ENCODE measurements around the gene LRP4.
"Not testable (repeated sequence)": the region's sequence is repeated elsewhere in the genome, so short reads cannot be mapped to it uniquely, and the experiment has no call there.

Gene LRP4, protein sequence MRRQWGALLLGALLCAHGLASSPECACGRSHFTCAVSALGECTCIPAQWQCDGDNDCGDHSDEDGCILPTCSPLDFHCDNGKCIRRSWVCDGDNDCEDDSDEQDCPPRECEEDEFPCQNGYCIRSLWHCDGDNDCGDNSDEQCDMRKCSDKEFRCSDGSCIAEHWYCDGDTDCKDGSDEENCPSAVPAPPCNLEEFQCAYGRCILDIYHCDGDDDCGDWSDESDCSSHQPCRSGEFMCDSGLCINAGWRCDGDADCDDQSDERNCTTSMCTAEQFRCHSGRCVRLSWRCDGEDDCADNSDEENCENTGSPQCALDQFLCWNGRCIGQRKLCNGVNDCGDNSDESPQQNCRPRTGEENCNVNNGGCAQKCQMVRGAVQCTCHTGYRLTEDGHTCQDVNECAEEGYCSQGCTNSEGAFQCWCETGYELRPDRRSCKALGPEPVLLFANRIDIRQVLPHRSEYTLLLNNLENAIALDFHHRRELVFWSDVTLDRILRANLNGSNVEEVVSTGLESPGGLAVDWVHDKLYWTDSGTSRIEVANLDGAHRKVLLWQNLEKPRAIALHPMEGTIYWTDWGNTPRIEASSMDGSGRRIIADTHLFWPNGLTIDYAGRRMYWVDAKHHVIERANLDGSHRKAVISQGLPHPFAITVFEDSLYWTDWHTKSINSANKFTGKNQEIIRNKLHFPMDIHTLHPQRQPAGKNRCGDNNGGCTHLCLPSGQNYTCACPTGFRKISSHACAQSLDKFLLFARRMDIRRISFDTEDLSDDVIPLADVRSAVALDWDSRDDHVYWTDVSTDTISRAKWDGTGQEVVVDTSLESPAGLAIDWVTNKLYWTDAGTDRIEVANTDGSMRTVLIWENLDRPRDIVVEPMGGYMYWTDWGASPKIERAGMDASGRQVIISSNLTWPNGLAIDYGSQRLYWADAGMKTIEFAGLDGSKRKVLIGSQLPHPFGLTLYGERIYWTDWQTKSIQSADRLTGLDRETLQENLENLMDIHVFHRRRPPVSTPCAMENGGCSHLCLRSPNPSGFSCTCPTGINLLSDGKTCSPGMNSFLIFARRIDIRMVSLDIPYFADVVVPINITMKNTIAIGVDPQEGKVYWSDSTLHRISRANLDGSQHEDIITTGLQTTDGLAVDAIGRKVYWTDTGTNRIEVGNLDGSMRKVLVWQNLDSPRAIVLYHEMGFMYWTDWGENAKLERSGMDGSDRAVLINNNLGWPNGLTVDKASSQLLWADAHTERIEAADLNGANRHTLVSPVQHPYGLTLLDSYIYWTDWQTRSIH (N-terminal part only)

DNA sequence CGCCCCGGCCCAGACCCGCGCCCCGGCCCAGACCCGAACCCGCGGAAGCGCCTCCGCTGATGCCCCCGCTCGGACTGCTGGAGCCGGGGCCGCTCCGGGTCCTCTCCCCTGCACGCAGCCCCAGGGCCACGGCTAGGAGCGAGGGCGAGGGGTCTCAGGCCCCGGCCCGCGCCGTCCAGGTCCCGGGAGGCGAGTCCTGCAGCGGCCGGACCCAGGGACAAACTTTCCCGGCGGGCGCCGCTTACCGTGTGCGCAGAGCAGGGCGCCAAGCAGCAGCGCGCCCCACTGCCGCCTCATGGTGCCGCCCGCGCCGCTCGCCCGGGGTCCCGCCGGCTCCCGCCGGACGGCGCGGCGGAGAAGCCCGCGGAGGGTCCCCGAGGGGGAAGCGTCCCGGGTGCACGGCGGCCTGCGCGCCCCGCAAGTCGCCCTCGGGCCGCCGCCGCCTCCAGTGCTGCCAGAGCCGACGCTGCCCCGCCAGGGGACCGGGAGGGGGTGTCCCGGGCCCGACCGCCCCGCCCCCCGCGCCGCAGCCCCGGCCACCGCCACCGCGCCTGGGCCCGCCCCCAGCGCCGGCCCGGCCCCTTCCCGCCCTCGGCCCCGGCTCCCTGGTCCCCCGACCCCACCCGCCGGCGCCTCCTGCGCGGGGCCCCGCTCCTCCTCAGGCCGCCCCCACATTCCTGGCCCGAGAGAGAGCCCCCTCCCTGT lies at the start of gene LRP4:
Gene LRP4, minus strand, starts transcription at position 468 of the 705 bp plus-strand sequence. Its CDS starts 171 bp downstream, at position 297.
- DNase-seq, result no peak

GRCh38 chr11:46967962-46968361 lies 49.6 kb upstream of the LRP4 start:
- no peak for DNase-seq

DNA sequence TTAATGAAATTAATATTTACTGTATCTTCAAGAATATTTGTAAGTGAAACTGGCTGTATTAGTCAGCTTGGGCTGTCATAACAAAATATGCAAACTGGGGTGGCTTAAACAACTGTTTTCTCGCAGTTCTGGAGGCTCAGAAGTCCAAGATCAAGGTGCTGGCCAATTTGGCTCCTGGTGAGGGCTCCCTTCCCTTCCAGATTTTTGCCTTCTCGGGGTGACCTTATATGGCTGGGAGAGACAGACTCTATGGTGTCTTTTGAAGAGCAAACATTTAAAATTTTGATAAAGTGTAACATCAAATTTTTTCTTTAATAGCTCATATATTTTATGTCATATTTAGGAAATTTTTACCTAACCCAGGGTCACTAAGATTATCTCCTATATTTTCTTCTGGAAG lies 48.4 kb upstream of the LRP4 start:
- DNase-seq, result no peak

- no peak for DNase-seq
These were observed 45.5 kb upstream of the LRP4 start for GRCh38 chr11:46963844-46964243.

- DNase-seq, result not testable (repeated sequence)
These were observed 43.5 kb upstream of the LRP4 start for GRCh38 chr11:46961886-46962285.

DNA sequence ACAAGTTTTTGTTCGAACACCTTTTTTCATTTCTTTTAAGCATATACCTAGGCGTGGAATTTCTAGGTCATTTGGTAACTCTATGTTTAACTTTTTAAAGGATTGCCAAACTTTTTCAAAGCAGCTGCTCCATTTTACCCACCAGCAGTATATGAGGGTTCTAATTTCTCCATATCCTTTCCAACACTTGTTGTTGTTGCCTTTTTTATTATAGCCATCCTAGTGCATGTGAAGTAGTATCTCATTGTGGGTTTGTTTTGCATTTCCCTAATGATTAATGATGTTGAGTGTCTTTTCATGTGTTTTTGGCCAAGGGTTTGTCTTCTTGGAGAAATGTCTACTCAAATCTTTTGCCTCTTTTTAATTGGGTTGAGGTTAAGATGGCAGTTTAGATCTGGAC lies 42.7 kb upstream of the LRP4 start:
- no peak for DNase-seq

- DNase-seq, result no peak
These were observed 40.4 kb upstream of the LRP4 start for GRCh38 chr11:46958777-46959176.

GRCh38 chr11:46953093-46953492 lies 34.7 kb upstream of the LRP4 start:
- no peak for DNase-seq

DNA sequence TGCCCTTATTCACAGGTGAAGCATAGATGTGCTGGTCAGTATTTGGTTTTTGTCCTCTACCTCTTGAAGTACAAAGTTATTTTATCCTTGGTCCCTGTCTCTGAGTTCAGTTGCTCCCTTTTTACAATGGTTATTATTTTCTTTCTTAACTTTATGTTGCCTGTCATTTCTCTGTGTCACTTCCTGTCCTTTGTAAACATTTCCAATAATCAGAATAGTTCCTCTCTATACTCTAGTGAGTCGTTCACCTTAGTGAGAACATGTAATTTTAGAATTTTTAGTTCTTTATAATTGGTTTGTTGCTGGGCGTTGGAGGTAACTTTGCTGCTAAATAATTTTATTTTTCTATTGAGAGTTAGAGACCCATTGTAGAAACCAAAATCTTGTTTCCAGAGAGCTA lies 34.2 kb upstream of the LRP4 start:
- DNase-seq, result no peak

DNA sequence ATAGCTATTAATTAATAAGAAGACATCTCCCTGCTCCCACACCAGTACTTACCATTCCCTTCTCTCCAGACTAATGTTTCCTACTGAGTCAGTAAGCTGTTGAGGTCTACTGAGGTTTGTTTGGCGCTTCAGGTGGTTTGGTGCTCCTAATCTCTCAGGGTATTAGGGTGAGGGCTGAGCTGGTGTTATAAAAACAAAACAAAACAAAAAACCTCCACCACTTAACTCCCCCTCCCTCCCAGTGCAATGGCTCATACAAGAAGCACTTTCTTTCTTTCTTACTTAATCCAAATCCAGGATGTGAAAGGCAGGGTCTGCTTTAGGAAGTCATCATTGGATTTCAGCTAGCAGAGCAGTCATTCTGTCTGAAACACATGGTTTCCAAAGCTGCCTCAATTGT lies 33.5 kb upstream of the LRP4 start:
- no peak for DNase-seq

GRCh38 chr11:46949297-46949696 lies 30.9 kb upstream of the LRP4 start:
- DNase-seq, result no peak

DNA sequence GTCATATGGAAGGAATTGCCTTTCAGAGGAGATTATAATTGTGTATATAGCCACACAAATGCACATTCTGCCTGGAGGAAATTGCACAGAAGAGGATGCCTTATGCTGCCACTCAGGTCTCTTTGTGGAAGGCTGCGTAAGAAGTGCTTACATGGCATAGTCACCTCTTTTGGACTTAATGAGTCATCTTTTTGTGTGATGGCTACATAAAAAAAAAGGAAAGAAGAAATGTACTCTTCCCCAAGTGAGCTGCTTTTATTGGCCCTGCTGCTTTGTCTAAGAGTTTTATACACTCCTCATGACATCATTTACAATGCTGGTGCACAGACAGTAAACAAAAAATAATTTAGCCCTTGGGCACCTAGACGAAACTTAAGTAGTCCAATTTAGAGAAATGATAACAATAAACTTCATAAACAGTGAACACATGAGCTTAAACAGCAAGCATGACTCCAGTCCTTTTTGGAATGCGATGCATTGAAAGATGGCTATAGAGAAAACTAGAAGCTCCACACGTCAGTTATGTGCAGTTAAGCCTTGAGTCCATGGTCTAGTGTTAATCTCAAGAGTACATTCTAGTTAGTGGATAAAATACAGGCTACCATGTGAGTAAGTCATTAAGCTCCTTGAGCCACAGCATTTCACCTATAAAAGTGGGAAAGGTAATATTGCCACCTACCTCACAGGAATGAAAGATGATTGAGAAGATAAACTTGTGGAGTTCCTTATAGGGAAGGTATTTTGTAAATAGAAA lies 30.2 kb upstream of the LRP4 start:
- no peak for DNase-seq

GRCh38 chr11:46947399-46948077 lies 29.2 kb upstream of the LRP4 start:
- DNase-seq, result no peak

GRCh38 chr11:46944356-46945075 lies 26.2 kb upstream of the LRP4 start:
- DNase-seq, result no peak

- no peak for DNase-seq
These were observed 23.8 kb upstream of the LRP4 start for GRCh38 chr11:46942172-46942571.

GRCh38 chr11:46936138-46937110 lies 18.1 kb upstream of the LRP4 start, which contains the start of gene CSTPP1:
TSS of gene CSTPP1 (plus strand) at chr11:46936761. CDS start at chr11:46936806, 45 bp downstream.
- peak; percentile 63 for DNase-seq

- DNase-seq, result no peak
These were observed 11.7 kb upstream of the LRP4 start for GRCh38 chr11:46930089-46930488.

- not testable (repeated sequence) for DNase-seq
These were observed 10.4 kb upstream of the LRP4 start for GRCh38 chr11:46928701-46929100.

- not testable (repeated sequence) for DNase-seq
These were observed 9.6 kb upstream of the LRP4 start for GRCh38 chr11:46927928-46928327.
